HEK293 (cell line): ENCODE measurements around the gene ANO9.

Experiments
- CTCF ChIA-PET: fragments of 350-600 bp; formaldehyde crosslinking; extraction: SDS; loops from one replicate; lab custom pipeline; 2021; ENCODE audit warnings: antibody characterized with exemption; lab: Yijun Ruan, JAX
- POLR2A ChIA-PET: fragments of 300-600 bp; formaldehyde crosslinking; extraction: SDS; loops from one replicate; lab custom pipeline; 2020; ENCODE audit warnings: antibody characterized with exemption, inconsistent platforms; lab: Yijun Ruan, JAX
- H3K27ac ChIP-seq: fragments of 200-500 bp; sonication (Bioruptor generic); 2 replicates; pipeline ENCODE4 v1.5.1; 2014; ENCODE audit warnings: low read depth, low read length, control low read depth, inconsistent platforms; ENCODE audit errors: extremely low read depth
- H3K36me3 ChIP-seq, 2 experiments: fragments of 200-500 bp in 1 of 2; sonication (Bioruptor generic) in 1 of 2; 1 replicate in 1 of 2; 2 replicates in 1 of 2; pipeline ENCODE4 v1.5.1; 2014 to 2017; ENCODE audit warnings: inconsistent platforms in 2 of 2, low read length in 2 of 2; ENCODE audit not compliant: control insufficient read depth in 2 of 2, insufficient read depth in 1 of 2
- H3K4me1 ChIP-seq: fragments of 200-500 bp; sonication (Bioruptor generic); 2 replicates; pipeline ENCODE4 v1.5.1; 2014; ENCODE audit warnings: mild to moderate bottlenecking, low read length, inconsistent platforms; ENCODE audit not compliant: control insufficient read depth, insufficient read depth
- H3K4me3 ChIP-seq: 2 replicates; pipeline ENCODE4 v1.5.1; 2011; ENCODE audit warnings: low read depth, mild to moderate bottlenecking, control low read depth, low read length, moderate library complexity
- H3K9me3 ChIP-seq: fragments of 200-500 bp; sonication (Bioruptor generic); 2 replicates; pipeline ENCODE4 v1.5.1; 2014; ENCODE audit warnings: low read depth, low read length, inconsistent platforms; ENCODE audit not compliant: control insufficient read depth, insufficient read depth
- EGR2 ChIP-seq: fragments of 450-650 bp; formaldehyde crosslinking; IDR thresholded peaks from 2 replicates; pipeline ENCODE4 v1.5.1; 2016; ENCODE audit warnings: low read depth, missing biosample characterization, missing genetic modification characterization
- ELK4 ChIP-seq: IDR thresholded peaks from 2 replicates; pipeline ENCODE4 v1.6.1; 2011; ENCODE audit warnings: mild to moderate bottlenecking, low read depth, low read length, borderline replicate concordance
- GLIS2 ChIP-seq: fragments of 450-650 bp; formaldehyde crosslinking; IDR thresholded peaks from 2 replicates; pipeline ENCODE4 v1.5.1; 2016; ENCODE audit warnings: missing biosample characterization, missing genetic modification characterization
- IKZF3 ChIP-seq: fragments of 450-650 bp; IDR thresholded peaks from 2 replicates; pipeline ENCODE4 v1.5.0; 2018; ENCODE audit warnings: missing biosample characterization, mild to moderate bottlenecking, missing genetic modification characterization, moderate library complexity
- KLF8 ChIP-seq: fragments of 450-650 bp; formaldehyde crosslinking; IDR thresholded peaks from 2 replicates; pipeline ENCODE4 v1.5.1; 2016; ENCODE audit warnings: missing biosample characterization, missing genetic modification characterization
- KLF9 ChIP-seq: fragments of 450-650 bp; formaldehyde crosslinking; IDR thresholded peaks from 2 replicates; pipeline ENCODE4 v1.5.1; 2016; ENCODE audit warnings: missing biosample characterization, missing genetic modification characterization, low read depth
- MYNN ChIP-seq: fragments of 450-650 bp; formaldehyde crosslinking; IDR thresholded peaks from 2 replicates; pipeline ENCODE4 v1.5.1; 2016; ENCODE audit warnings: missing biosample characterization, missing genetic modification characterization, borderline replicate concordance
- PATZ1 ChIP-seq: fragments of 450-650 bp; formaldehyde crosslinking; IDR thresholded peaks from 2 replicates; pipeline ENCODE4 v1.5.1; 2016; ENCODE audit warnings: missing biosample characterization, missing genetic modification characterization
- SCRT2 ChIP-seq: fragments of 450-650 bp; formaldehyde crosslinking; IDR thresholded peaks from 2 replicates; pipeline ENCODE4 v1.5.1; 2016; ENCODE audit warnings: missing biosample characterization, missing genetic modification characterization
- ZBTB10 ChIP-seq: fragments of 450-650 bp; formaldehyde crosslinking; IDR thresholded peaks from 2 replicates; pipeline ENCODE4 v1.5.1; 2016; ENCODE audit warnings: missing biosample characterization, missing genetic modification characterization
- ZBTB7A ChIP-seq: fragments of 450-650 bp; formaldehyde crosslinking; IDR thresholded peaks from 2 replicates; pipeline ENCODE4 v1.5.1; 2016; ENCODE audit warnings: low read depth, missing biosample characterization, missing genetic modification characterization
- ZNF19 ChIP-seq: fragments of 450-650 bp; formaldehyde crosslinking; IDR thresholded peaks from 2 replicates; pipeline ENCODE4; 2016; ENCODE audit warnings: missing biosample characterization, missing genetic modification characterization, low read depth
- ZNF24 ChIP-seq: fragments of 450-650 bp; formaldehyde crosslinking; IDR thresholded peaks from 2 replicates; pipeline ENCODE4 v1.5.1; 2016; ENCODE audit warnings: missing biosample characterization, missing genetic modification characterization
- ZNF292 ChIP-seq: fragments of 450-650 bp; formaldehyde crosslinking; IDR thresholded peaks from 2 replicates; pipeline ENCODE4 v1.5.1; 2016; ENCODE audit warnings: low read depth, missing biosample characterization, missing genetic modification characterization, borderline replicate concordance
- ZNF341 ChIP-seq: fragments of 450-650 bp; formaldehyde crosslinking; IDR thresholded peaks from 2 replicates; pipeline ENCODE4; 2016; ENCODE audit warnings: low read depth, missing biosample characterization, missing genetic modification characterization
- ZNF426 ChIP-seq: fragments of 450-650 bp; formaldehyde crosslinking; IDR thresholded peaks from 2 replicates; pipeline ENCODE4 v1.5.1; 2017; ENCODE audit warnings: missing biosample characterization, missing genetic modification characterization, mild to moderate bottlenecking, inconsistent platforms, moderate library complexity
- ZNF549 ChIP-seq: fragments of 450-650 bp; IDR thresholded peaks from 2 replicates; pipeline ENCODE4 v1.5.1; 2018; ENCODE audit warnings: missing biosample characterization, missing genetic modification characterization, mild to moderate bottlenecking, inconsistent platforms, moderate library complexity
- ZNF555 ChIP-seq: fragments of 450-650 bp; formaldehyde crosslinking; conservative IDR thresholded peaks from 2 replicates; pipeline ENCODE4 v1.5.1; 2017; ENCODE audit warnings: missing biosample characterization, mild to moderate bottlenecking, missing genetic modification characterization, inconsistent platforms
- ZNF596 ChIP-seq: fragments of 450-650 bp; IDR thresholded peaks from 2 replicates; pipeline ENCODE4 v1.5.0; 2018; ENCODE audit warnings: missing biosample characterization, mild to moderate bottlenecking, missing genetic modification characterization, moderate library complexity
- ZNF624 ChIP-seq: fragments of 450-650 bp; formaldehyde crosslinking; IDR thresholded peaks from 2 replicates; pipeline ENCODE4 v1.5.1; 2017; ENCODE audit warnings: missing biosample characterization, missing genetic modification characterization
- ZNF645 ChIP-seq: fragments of 450-650 bp; formaldehyde crosslinking; IDR thresholded peaks from 2 replicates; pipeline ENCODE4; 2016; ENCODE audit warnings: missing biosample characterization, missing genetic modification characterization
- ZNF692 ChIP-seq: fragments of 450-650 bp; formaldehyde crosslinking; IDR thresholded peaks from 2 replicates; pipeline ENCODE4 v1.5.1; 2016; ENCODE audit warnings: missing biosample characterization, missing genetic modification characterization
- ZSCAN16 ChIP-seq: fragments of 450-650 bp; formaldehyde crosslinking; IDR thresholded peaks from 2 replicates; pipeline ENCODE4 v1.5.1; 2016; ENCODE audit warnings: missing biosample characterization, missing genetic modification characterization
- TF ChIP-seq, protein P1 (sequence below): fragments of 450-650 bp; formaldehyde crosslinking; IDR thresholded peaks from 2 replicates; pipeline ENCODE4 v1.5.1; 2017; ENCODE audit warnings: missing biosample characterization, missing genetic modification characterization

The ANO9 gene

DNA sequence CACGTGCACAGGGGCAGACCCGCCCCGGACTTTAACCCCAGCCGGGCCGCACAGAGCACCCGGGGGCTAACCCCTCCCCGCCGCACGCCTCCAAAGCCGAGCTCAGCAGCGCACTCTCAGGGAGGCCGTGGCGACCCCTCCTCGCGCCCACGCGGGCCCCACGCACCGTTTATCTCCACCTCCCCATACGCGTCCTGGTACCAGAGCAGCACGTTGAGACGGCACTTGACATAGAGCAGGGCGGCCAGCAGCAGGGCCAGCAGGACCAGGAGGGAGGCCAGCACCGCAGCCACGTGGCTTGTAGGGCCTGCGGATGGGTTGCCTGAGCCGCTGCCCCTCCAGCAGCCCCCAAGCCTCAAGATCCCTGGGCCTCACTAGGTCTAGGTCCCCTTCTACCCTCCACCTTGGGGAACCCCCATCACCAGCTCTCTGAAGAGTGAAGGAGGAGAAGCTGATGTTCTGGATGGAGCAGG lies 34.1 kb downstream of the ANO9 start (continued):
- no peak for TF ChIP-seq ZBTB10 (tag by site-specific recombination)
- TF ChIP-seq ZNF692: 0 out of 2 replicates have a peak, but pooled peaks have one; percentile 27
- no peak for TF ChIP-seq ZNF19 (tag by site-specific recombination)
- TF ChIP-seq ZNF596 (tag by site-specific recombination): no peak
- TF ChIP-seq ZNF341 (tag by site-specific recombination): 0 out of 2 replicates have a peak, but pooled peaks have one; percentile 2
- TF ChIP-seq ZSCAN16 (tag by site-specific recombination): no peak
- no peak for TF ChIP-seq IKZF3
- no peak for TF ChIP-seq ZNF624 (tag by site-specific recombination)

- Histone ChIP-seq H3K36me3 (peaks cover 0 to 18% of the 10 kb centered on the region in 2 experiments; a peak in 1 of 3 replicates), H3K4me3 (peak overlapping the region; percentile 36), H3K4me1 (no peaks in the 10 kb centered on the region), H3K27ac (no peak overlapping the region; the same call in 1 of the 2 replicates), H3K9me3 (no peaks in the 10 kb centered on the region)
- ChIA-PET CTCF (interaction anchor here (0.6 to 2.8 kb wide), 5 partner anchors 10 to 157 kb away, joined by 3 to 15 read pairs (median 6); partner anchors contain the start of genes PKP3 and PTDSS2), POLR2A (interaction anchor here (0.6 to 2.0 kb wide), 13 partner anchors 10 to 412 kb away, joined by 3 to 15 read pairs (median 4); partner anchors contain the start of genes BET1L, PTDSS2 and RIC8A)
- no peak for TF ChIP-seq ZNF549
- TF ChIP-seq, protein P1, sequence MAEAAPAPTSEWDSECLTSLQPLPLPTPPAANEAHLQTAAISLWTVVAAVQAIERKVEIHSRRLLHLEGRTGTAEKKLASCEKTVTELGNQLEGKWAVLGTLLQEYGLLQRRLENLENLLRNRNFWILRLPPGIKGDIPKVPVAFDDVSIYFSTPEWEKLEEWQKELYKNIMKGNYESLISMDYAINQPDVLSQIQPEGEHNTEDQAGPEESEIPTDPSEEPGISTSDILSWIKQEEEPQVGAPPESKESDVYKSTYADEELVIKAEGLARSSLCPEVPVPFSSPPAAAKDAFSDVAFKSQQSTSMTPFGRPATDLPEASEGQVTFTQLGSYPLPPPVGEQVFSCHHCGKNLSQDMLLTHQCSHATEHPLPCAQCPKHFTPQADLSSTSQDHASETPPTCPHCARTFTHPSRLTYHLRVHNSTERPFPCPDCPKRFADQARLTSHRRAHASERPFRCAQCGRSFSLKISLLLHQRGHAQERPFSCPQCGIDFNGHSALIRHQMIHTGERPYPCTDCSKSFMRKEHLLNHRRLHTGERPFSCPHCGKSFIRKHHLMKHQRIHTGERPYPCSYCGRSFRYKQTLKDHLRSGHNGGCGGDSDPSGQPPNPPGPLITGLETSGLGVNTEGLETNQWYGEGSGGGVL (tag by site-specific recombination): peak; percentile 12; the same call in 1 of the 2 replicates
- TF ChIP-seq KLF8 (tag by site-specific recombination): 0 out of 2 replicates have a peak, but pooled peaks have one; percentile 24
- TF ChIP-seq ELK4: no peak
- no peak for TF ChIP-seq MYNN (tag by site-specific recombination)
- TF ChIP-seq ZNF645 (tag by site-specific recombination): no peak
- TF ChIP-seq ZNF426 (tag by site-specific recombination): no peak
- TF ChIP-seq EGR2 (tag by site-specific recombination): no peak
- TF ChIP-seq PATZ1 (tag by site-specific recombination): peak; percentile 21; the same call in 1 of the 2 replicates
- TF ChIP-seq SCRT2: no peak
- TF ChIP-seq KLF9 (tag by site-specific recombination): peak; percentile 15; the same call in 1 of the 2 replicates
- TF ChIP-seq ZBTB7A (tag by site-specific recombination): 0 out of 2 replicates have a peak, but pooled peaks have one; percentile 22
- TF ChIP-seq ZNF292: no peak
- no peak for TF ChIP-seq ZNF555 (tag by site-specific recombination)
- TF ChIP-seq ZNF24 (tag by site-specific recombination): no peak
- peak; percentile 79 for TF ChIP-seq GLIS2
These were observed 34.8 kb downstream of the ANO9 start for GRCh38 chr11:406796-407650.
